AG10803 (cell line): ENCODE results near the gene SORCS3.

Experiments
- DNase-seq: peaks from one replicate; pipeline ENCODE4 v3.0.0; 2010; ENCODE audit warnings: low read depth
- H3K4me3 ChIP-seq: 2 replicates; pipeline ENCODE4 v1.5.1; 2011; ENCODE audit warnings: mild to moderate bottlenecking, low read length, control low read depth
- CTCF ChIP-seq: conservative IDR thresholded peaks from 2 replicates; pipeline ENCODE4 v1.5.1; 2011; ENCODE audit warnings: mild to moderate bottlenecking, low read length, control low read depth, inconsistent platforms

The SORCS3 gene

GRCh38 chr10:104638861-104639589 lies 2.1 kb upstream of the SORCS3 start:
- H3K4me3 ChIP-seq, result no peak overlapping the region
- DNase-seq, result no peak

GRCh38 chr10:104639590-104640338 lies 1.3 kb upstream of the SORCS3 start:
- TF ChIP-seq CTCF, result no peak
- no peak for DNase-seq
- H3K4me3 ChIP-seq, result no peak overlapping the region

More at GRCh38 chr10:104638861-104639589, 2.1 kb upstream of the SORCS3 start:
- TF ChIP-seq CTCF, result peak; percentile 25; the same call in 1 of the 2 replicates

GRCh38 chr10:104640339-104641186 lies 527 bp upstream of the SORCS3 start:
- TF ChIP-seq CTCF, result no peak
- H3K4me3 ChIP-seq, result no peak overlapping the region
- DNase-seq, result no peak

- no peak for TF ChIP-seq CTCF
- DNase-seq, result no peak
- H3K4me3 ChIP-seq, result no peak overlapping the region
Measured at GRCh38 chr10:104641937-104642657, 1.0 kb downstream of the SORCS3 start.

- H3K4me3 ChIP-seq, result no peak overlapping the region
- peak; percentile 30 for TF ChIP-seq CTCF
- DNase-seq, result no peak
Measured at GRCh38 chr10:104642658-104643302, 1.7 kb downstream of the SORCS3 start.

- DNase-seq, result no peak
- H3K4me3 ChIP-seq, result no peak overlapping the region
- no peak for TF ChIP-seq CTCF
Measured at GRCh38 chr10:104643303-104643663, 2.2 kb downstream of the SORCS3 start.
